ENCODE data around the gene TLN1. TPM values are rescaled to one million over a fixed set of nuclear protein-coding genes. Genes with fewer than 3 reads are reported as not detected.
A peak's percentile ranks its signal among the peaks of the same experiment; 100 is the strongest.

Gene TLN1
- total and polyA plus RNA-seq, 10 of the 15 experiments (the other 5 are each of a cell fraction or from before 2014, with no cell fraction given), result 11.6 to 305 (median 71.9) TPM

GRCh38 chr9:35736201-35736633 is 4.2 kb upstream of the TLN1 start (continued):
- TF ChIP-seq ETV6 (conservative IDR thresholded peaks at IDR 0.05 in 1 of 2, IDR thresholded peaks at IDR 0.05 in 1 of 2; ENCODE audit: borderline replicate concordance in 1 of 2, low read depth in 1 of 2), result no peak
- TF ChIP-seq KDM1A (IDR thresholded peaks at IDR 0.05; ENCODE audit: borderline replicate concordance), result no peak

- SMC1A ChIA-PET (ENCODE audit: uncharacterized antibody, unreplicated experiment), result interaction anchor here (0.6 to 2.0 kb wide), 7 partner anchors 13 to 148 kb away, joined by 3 to 12 read pairs (median 5); partner anchors contain the start of gene SPAG8
- CTCF ChIA-PET, result interaction anchor here (0.6 to 3.2 kb wide), 22 partner anchors 8 to 148 kb away, joined by 3 to 106 read pairs (median 6); partner anchors contain the start of genes GBA2, HINT2, RGP1 and SPAG8
- WGBS (ENCODE audit: insufficient coverage, insufficient replicate concordance, low lambda C conversion rate, missing lambda C conversion rate), result 89% methylated on average over 3 of the region's 3 CpGs
- no peak for TF ChIP-seq NRF1 (conservative IDR thresholded peaks at IDR 0.05; ENCODE audit: low read depth, low read length)
- no peak for TF ChIP-seq RCOR1 (conservative IDR thresholded peaks at IDR 0.05; ENCODE audit: low read depth, low read length)
- TF ChIP-seq WRNIP1 (IDR thresholded peaks at IDR 0.05; ENCODE audit: borderline replicate concordance, low read depth, low read length), result no peak
- TF ChIP-seq PAX8 (IDR thresholded peaks at IDR 0.05), result no peak
- no peak for TF ChIP-seq CHD2 (IDR thresholded peaks at IDR 0.05; ENCODE audit: borderline replicate concordance, low read depth, low read length)
- no peak for TF ChIP-seq SREBF2 (IDR thresholded peaks at IDR 0.05; ENCODE audit: low read length)
- TF ChIP-seq, protein P1, sequence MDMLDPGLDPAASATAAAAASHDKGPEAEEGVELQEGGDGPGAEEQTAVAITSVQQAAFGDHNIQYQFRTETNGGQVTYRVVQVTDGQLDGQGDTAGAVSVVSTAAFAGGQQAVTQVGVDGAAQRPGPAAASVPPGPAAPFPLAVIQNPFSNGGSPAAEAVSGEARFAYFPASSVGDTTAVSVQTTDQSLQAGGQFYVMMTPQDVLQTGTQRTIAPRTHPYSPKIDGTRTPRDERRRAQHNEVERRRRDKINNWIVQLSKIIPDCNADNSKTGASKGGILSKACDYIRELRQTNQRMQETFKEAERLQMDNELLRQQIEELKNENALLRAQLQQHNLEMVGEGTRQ (IDR thresholded peaks at IDR 0.05; ENCODE audit: borderline replicate concordance, low read depth, low read length), result no peak
- TF ChIP-seq ZNF384 (IDR thresholded peaks at IDR 0.05; ENCODE audit: borderline replicate concordance, low read depth, low read length), result no peak
- no peak for TF ChIP-seq FOXM1 (IDR thresholded peaks at IDR 0.05; ENCODE audit: low read depth, low read length)
- in situ Hi-C loops (cut with MboI) (loop anchor here (10.0 kb wide), 1 partner anchor 629 kb away; the partner anchor contains the start of gene STOML2), intact Hi-C loops (cut with micrococcal nuclease; ENCODE audit: unreplicated experiment) (loop anchor here (10.0 kb wide), 1 partner anchor 619 kb away; the partner anchor contains the start of gene ATOSB)
- peaks cover 41% of the 10 kb centered on the region for H3K79me2 ChIP-seq (ENCODE audit: control insufficient read depth, insufficient read depth, low read length)
- H3K27ac ChIP-seq (ENCODE audit: control insufficient read depth, insufficient read depth), result 0 out of 2 replicates have a peak overlapping the region, but pooled peaks have one; percentile 3
- no peak for ATAC-seq
- no peak overlapping the region for H3K9ac ChIP-seq (ENCODE audit: control insufficient read depth, insufficient read depth, low read length)
- H2AFZ ChIP-seq (ENCODE audit: control insufficient read depth, low read depth, low read length), result no peak overlapping the region
- RAD21 ChIA-PET (ENCODE audit: unreplicated experiment), result interaction anchor here (0.8 to 2.3 kb wide), 6 partner anchors 14 to 654 kb away, joined by 3 to 7 read pairs (median 4); partner anchors contain the start of genes CCDC107, FANCG and RMRP
- no peak overlapping the region for H3K4me3 ChIP-seq
- no peaks in the 10 kb centered on the region for H3K9me3 ChIP-seq (replicated peaks; ENCODE audit: control insufficient read depth, insufficient read depth, low read length)
- peaks cover 10% of the 10 kb centered on the region for H3K4me1 ChIP-seq (ENCODE audit: control insufficient read depth, insufficient read depth, low read length)
- peak overlapping the region; percentile 93 for H3K4me2 ChIP-seq (ENCODE audit: control insufficient read depth, insufficient read depth)
- FAIRE-seq, result no peak
- no peak for DNase-seq (ENCODE audit: low read depth, low spot score)
- no peaks in the 10 kb centered on the region for H4K20me1 ChIP-seq (ENCODE audit: control insufficient read depth, insufficient read depth)
- POLR2A ChIA-PET, result interaction anchor here (1.1 to 2.8 kb wide), 3 partner anchors 11 to 15 kb away, joined by 3 to 18 read pairs (median 6); partner anchors contain the start of genes GBA2 and RGP1
- BruUV-seq (replicated peaks), result no TSS peak
- H3K27me3 ChIP-seq (replicated peaks in 1 of 2; ENCODE audit: control insufficient read depth in 2 of 2, insufficient read depth in 2 of 2, low read length in 1 of 2), result no peaks in the 10 kb centered on the region
- peaks cover 17 to 28% of the 10 kb centered on the region in 2 experiments; a peak in 3 of 4 replicates for H3K36me3 ChIP-seq (ENCODE audit: control insufficient read depth in 2 of 2, insufficient read depth in 2 of 2, low read length in 1 of 2)
Observed at GRCh38 chr9:35734096-35734495, 2.1 kb upstream of the TLN1 start.
